Cerebellar nuclear complex (tissue), 1 donor: ENCODE data around the gene CAPZA1.

Experiments used
- DNase-seq, 2 experiments: peaks; one replicate each; lab custom pipeline; 2025; lab: John Stamatoyannopoulos, UW

The CAPZA1 gene

DNA sequence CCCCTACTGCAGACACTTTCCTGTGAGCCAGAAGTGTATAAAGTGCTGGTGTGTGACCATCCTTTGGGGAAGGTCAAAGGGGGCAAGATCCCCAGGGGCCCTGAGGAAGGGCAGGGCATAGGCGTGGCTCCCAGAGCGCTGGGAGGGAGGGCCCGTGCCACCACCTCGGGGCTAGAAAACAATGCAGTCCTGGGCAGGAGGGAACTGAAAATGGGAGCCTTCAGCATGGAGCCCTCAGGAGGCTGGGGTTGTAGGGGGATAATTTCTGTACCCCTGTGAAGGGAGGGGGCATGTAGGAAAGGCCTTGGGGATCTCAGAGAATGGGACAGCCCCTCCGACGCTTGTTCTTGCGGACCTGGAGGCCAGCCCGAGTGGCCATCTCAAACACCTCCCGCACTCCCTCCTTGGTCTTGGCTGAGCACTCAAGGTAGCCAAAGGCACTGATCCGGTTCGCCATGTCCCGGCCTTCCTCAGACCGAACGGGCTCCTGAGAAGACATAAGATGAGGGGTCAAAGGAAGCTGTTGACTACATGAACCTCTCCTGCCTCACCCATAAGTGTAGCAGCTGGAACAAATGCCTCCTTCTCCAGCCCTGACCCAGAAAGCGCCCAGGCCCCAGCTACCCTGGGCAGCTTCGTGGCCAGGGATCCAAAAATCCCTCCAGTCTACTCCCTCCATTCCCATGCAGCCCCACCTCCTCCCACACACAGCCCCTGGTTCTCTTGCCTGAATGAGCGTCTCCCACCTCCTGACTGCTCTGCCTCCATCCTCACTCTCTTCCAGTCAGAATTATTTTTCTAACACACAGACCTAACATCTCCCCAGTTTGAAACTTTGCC, 81.8 kb downstream of the CAPZA1 start:
- no peak for DNase-seq

DNA sequence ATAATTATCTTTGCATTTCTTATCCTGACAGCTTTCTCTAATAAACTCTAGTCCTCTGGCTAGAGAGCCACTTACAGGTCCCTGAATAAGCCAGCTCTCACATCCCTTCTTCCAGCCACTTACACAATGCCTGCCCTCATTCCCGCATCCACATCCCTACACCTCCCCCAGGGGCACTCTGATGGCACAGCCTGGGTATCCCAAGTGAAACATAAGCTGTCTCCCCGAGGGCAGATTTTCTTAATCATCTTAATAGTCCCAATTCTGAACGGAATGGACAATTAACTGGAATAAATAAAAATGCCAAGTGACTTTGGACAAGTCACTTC, 82.4 kb downstream of the CAPZA1 start:
- DNase-seq: no peak

GRCh38 chr1:112702420-112703261, 83.0 kb downstream of the CAPZA1 start:
- no peak for DNase-seq

GRCh38 chr1:112703706-112704105, 84.1 kb downstream of the CAPZA1 start:
- no peak for DNase-seq

DNA sequence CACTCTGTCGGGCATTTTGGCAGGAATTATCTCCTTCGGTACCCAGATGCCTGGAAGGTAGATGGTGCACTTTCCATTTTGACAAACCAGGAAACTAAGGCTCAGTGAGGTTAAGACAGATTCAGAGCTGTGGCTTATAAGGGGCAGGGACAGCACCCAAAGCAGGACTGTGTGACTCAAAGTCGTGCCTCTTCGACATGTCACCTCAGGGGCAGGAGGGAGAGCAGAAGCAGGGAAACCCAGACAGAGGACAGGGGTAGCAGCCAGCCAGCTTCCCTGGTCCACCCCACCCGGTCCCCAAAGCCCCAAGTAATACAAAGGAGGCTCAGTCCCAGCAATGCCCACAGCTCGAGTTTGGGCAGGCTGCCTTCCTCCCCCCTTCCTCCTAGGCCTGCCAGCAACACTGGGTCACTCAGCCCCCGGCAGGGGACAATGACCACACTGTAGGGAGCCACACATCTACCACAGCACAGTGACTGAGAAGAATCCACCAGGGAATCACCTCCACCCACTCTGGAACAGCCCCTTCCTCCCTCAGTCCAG, 84.8 kb downstream of the CAPZA1 start:
- DNase-seq: no peak

GRCh38 chr1:112704934-112705627, 85.4 kb downstream of the CAPZA1 start:
- DNase-seq: no peak

- no peak for DNase-seq
Observed at GRCh38 chr1:112706505-112707220, 87.0 kb downstream of the CAPZA1 start, which contains the start of gene RHOC. RHOC (minus strand) TSS chr1:112707127; CDS start chr1:112703799, 3,328 bp downstream.

DNA sequence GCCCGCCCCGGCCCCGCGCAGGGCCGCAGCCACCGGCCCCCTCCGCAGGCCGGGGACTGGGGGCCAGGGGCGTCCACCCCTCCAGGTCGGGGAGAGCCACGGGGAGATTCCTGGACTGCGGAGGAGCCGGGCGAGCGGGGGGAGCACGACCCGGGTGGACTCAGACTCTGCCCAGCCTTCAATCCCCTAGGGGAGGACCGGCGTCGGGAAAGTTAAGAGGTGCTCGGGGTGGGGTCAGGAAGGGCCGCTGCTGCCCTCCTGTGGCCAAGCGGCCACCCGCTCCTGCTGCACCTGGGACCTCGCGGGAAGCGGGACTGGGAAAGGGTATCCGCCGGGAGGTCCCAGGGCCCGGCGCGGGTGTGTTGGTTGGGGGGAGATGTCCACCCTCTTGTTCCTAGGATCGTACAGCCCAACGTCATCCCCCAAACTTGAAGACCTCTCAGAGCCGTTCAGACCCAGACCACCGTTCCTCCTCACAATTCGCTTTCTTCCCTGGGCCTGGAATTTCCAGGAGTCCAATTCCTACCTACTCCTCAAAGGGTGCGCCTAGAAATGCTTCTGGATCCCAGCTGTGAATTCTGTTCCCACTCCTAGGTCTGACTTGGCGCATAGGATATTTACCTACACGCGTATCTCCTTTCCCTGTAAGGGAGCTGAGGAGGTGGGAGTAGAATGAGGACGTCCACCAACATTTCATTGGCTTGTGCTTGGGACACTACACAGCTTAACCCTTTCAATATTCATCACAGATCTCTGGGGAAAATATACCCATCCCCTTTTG, 87.8 kb downstream of the CAPZA1 start:
- peak in 1 of 2 experiments; percentile 24 for DNase-seq

GRCh38 chr1:112708002-112708448, 88.4 kb downstream of the CAPZA1 start:
- no peak for DNase-seq

- DNase-seq: no peak
Observed at GRCh38 chr1:112708489-112708888, 88.9 kb downstream of the CAPZA1 start.

DNA sequence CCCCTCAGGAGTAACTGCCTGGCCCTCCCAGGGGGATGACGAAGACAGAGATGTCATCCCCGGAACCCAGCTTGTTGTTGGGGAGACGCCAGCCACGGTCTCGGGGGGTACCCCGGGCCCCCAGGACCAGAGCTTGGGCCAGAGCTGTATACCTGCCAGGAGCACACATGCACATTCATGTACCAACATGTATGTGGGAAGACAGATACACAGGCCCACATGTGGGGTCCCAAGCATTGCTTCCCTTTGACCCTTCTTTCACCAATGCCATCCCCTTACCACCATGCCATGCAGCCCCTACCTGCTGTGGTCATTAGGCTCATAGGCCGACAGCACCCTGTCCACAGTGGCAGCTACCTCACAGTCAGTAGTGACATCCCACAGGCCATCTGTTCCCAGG, 90.5 kb downstream of the CAPZA1 start:
- DNase-seq: no peak

DNA sequence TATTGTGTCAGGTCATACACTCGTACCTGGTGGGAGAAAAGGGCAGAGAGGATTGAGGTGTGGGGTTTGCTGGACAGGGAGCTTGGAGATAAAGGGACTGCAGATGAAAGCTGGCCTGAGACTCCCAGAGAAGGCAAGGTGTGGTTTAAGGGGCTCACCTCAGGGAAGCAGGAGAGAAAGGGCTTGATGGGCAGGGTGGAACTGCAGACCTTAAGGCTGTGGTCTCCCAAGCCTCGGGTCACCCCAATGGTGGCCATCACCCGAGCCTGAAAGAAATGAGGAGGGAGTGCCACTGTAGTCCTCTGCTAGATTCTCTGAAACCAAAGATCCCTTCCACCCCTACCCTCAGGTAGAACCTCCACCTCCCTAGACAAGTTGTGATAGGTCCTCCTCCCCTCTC, 91.0 kb downstream of the CAPZA1 start:
- no peak for DNase-seq

DNA sequence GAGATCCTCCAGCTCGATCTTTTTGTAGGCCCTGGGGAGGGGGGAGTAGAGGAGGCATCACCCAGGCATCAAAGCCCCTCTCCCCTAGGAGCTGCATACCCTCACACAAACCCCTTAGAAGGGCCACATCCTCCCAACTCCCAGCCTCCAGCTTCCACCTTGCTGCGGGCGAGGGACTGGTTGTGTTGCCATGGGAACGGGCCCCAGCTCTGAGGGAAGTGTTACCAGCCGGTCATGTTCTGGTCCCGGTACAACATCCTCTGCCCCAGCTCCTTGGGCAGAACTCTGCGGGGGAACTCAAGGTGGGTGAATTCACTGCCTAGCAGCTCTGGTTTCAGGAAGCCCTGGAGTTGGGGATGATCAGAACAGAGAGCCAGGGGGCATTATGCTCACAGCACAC, 91.4 kb downstream of the CAPZA1 start:
- DNase-seq: no peak

GRCh38 chr1:112711670-112712069, 92.0 kb downstream of the CAPZA1 start:
- no peak for DNase-seq

DNA sequence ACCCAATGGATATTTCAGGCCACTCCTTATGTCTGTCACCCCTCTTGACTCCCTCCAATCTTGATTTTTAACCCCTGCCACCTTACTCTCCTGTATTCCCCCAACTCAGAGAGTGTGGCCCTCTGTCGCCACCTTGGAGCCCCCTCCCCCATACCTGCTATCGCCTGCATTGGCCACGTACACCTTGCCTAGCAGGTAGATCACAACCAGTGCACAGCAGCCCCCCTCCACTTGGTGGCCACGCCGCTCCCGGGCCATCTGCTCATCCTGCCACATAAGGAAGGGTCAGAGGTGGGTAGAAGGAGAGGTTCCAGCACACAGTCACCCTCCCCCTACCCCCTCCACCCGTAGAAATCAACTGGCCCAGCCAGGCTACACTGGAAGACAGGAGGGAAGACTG, 92.6 kb downstream of the CAPZA1 start:
- no peak for DNase-seq

GRCh38 chr1:112712701-112713128, 93.1 kb downstream of the CAPZA1 start:
- no peak for DNase-seq

DNA sequence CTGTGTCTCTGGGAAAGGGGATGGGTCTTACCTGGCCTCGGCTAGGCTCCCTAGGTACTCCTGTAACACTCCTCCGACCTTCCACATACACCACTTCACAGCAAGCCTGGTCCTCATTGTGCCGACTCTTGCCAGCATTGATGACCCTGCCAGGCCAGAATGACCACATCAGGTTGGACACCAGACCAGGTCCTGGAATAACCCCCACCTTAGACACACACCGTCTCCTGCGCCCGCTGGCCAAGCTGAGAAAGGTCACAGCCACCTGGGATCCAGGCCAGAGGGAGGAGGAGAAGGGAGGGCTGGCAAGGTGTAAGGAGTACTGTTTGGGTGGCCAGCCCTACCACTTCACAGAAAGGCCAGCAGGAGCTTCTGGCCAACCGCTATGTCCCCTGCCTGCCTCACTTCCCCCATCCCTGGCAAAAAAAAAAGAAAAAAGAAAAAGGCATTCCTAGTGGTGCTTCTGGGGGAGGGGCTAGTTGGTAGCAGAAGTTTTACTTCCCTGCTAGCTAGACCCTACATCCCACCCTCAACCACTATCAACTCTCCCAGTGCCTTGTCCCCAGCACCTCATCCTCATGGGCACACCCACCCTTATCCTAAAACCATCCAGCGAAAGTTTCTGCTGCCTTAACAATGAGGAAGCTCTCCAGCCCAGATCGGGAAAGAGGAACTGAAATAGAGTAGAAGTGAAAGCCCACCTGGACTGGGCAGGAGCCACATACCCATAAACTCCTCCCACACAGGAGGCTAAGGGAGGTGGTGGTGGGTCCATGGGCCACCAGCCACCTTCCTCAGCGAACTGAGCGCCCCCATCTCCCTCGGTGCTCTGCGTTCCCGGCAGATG, 94.1 kb downstream of the CAPZA1 start:
- DNase-seq: no peak

DNA sequence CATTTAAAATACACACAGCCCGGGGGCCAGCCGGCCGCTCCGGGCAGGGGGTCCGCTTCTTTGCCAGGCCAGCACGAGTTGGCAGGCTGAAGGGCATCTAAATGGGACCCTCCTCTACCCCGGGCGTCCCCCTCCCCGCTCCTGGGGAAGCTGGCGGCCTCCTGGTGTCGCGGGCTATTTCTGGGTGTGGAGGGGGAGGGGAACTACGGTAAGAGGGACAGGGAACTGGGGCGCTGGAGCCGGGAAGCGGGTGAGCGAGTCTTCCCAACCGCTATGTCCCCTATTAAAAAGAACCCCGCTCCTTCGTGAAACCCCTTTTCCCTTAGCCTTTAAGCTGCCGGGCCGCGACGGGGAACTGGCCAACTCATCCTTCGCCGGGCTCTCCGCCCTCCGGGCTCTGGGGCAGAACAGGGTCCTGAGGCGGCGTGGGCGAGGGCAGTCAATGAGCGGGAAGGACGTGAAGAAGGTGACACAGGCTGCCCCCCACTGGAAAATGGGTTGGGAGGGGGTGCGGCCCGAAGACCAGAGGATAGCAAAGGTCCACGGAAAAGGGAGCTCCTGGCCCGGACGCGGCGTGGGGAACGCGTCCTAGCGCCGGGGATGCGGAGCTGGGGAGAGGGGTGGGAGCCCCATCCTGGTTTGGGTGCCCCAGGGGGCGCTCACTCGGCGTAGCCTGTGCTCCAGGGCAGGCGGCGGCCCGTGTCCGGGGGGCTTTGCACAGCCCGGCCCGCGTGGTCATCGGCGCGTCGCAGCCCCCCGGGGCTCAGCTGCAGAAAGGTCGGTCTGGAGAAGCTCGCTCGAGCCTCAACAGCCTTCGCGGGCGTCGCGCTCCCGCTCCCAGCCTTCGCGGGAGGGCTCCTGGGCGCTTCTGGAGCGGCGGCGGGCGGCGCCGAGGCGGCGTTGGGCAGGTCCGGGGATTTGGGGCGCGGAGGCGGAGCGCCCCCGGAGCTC, 95.0 kb downstream of the CAPZA1 start:
- DNase-seq: no peak
